AG09319 (cell line): ENCODE data around the gene CCDC69.
"Not testable (repeated sequence)": the region's sequence is repeated elsewhere in the genome, so short reads cannot be mapped to it uniquely, and the experiment has no call there.

Source experiments
- DNase-seq: peaks from one replicate; pipeline ENCODE4 v3.0.0-alpha.2; 2010; ENCODE audit warnings: low read depth; ENCODE audit errors: extremely low read depth
- TF ChIP-seq, protein P1 (sequence below): IDR thresholded peaks from 2 replicates; pipeline ENCODE4 v1.5.1; 2011; ENCODE audit warnings: low read depth, mild to moderate bottlenecking, inconsistent platforms, low read length, moderate library complexity

The CCDC69 gene

DNA sequence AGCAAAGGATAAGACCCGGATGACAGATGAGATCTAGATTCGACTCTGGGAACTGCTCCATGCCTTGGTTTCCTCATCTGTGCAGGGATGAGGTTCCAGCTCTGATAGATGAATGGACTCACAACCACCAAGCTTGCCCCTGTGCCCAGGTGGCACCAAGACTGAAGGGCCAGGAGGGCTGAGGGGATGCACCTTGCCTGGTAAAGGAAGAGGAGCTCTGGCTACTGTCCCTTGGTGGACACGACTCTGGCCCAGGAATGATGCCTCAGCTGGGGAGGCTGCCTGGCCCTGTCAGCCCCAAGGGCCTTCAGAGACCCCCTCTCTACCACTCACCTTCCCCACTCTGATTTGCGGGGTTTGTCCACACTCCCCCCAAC is 41.4 kb downstream of the CCDC69 start:
- DNase-seq, result no peak
- TF ChIP-seq, protein P1, sequence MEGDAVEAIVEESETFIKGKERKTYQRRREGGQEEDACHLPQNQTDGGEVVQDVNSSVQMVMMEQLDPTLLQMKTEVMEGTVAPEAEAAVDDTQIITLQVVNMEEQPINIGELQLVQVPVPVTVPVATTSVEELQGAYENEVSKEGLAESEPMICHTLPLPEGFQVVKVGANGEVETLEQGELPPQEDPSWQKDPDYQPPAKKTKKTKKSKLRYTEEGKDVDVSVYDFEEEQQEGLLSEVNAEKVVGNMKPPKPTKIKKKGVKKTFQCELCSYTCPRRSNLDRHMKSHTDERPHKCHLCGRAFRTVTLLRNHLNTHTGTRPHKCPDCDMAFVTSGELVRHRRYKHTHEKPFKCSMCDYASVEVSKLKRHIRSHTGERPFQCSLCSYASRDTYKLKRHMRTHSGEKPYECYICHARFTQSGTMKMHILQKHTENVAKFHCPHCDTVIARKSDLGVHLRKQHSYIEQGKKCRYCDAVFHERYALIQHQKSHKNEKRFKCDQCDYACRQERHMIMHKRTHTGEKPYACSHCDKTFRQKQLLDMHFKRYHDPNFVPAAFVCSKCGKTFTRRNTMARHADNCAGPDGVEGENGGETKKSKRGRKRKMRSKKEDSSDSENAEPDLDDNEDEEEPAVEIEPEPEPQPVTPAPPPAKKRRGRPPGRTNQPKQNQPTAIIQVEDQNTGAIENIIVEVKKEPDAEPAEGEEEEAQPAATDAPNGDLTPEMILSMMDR, result no peak

DNA sequence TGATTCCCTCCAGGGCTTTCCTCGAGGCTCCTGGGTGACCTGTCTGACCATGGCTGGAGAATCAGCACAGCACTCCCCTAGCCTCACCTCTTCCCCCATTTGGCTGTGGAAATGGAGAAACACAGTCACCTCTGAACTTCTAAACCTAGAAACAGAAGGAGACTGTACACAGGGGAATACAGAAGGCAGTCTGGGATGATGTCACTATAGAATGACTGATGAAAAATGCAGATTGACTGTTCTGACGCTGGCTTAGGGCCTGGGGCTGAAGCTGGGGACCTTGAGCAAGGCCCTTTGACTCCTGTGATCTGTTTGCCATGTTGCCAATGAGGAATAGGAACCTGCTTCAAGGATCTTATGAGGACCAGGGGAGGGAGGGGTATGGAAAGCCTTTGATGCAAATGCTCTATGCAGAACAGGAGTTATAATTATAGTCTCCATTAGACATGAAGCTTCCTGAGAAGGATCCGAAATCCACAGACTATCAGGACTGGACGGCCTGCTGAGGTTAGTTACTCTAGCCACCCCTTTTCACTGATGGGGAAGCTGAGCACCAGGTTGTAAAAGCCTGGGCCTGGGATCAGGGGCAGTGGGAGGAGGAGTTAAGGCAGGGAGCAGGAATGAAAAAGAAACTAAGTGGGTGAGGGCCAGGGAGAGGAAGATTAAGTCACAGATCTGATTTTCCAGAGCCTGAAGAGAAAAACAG is 41.9 kb downstream of the CCDC69 start:
- DNase-seq, result no peak
- TF ChIP-seq, protein P1, result no peak

DNA sequence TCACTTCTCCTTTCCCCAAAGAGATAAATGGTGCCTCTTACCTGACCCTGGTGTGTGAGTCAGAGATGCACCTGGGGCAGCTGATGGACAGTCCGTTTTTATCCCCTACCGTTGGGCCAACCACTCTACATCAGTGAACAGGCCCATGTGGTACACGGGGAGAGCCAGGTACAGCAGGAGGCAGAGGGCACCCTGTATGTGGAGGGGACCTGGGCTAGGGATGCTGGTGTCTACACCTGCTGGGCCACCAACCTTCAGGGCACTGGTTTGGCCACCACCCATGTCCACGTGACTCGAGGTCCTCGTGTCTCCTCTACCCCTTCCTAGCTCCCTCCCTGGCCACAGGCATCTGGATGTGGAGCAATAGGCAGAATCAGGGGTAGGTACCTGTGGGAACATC is 43.6 kb downstream of the CCDC69 start:
- DNase-seq, result no peak

DNA sequence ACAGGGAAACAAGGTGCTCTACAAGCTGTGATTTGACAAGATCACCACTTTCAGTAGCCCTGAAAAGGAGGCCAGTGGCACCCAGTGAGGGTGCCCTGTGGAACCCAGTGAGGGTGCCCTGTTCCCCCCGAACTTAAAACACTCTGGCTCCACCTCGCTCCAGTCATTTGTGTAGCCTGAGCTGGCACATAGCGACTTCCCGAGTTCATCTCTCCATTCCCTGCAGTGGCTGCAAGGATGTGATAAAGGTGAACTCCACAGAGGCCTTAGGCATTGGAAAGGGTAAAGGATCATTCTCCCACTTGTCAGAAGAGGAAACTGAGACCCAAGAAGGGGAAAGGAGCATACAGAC is 44.4 kb downstream of the CCDC69 start:
- no peak for DNase-seq
- TF ChIP-seq, protein P1, result no peak

More for the DNA sequence above, 43.6 kb downstream of the CCDC69 start:
- TF ChIP-seq, protein P1, result no peak

DNA sequence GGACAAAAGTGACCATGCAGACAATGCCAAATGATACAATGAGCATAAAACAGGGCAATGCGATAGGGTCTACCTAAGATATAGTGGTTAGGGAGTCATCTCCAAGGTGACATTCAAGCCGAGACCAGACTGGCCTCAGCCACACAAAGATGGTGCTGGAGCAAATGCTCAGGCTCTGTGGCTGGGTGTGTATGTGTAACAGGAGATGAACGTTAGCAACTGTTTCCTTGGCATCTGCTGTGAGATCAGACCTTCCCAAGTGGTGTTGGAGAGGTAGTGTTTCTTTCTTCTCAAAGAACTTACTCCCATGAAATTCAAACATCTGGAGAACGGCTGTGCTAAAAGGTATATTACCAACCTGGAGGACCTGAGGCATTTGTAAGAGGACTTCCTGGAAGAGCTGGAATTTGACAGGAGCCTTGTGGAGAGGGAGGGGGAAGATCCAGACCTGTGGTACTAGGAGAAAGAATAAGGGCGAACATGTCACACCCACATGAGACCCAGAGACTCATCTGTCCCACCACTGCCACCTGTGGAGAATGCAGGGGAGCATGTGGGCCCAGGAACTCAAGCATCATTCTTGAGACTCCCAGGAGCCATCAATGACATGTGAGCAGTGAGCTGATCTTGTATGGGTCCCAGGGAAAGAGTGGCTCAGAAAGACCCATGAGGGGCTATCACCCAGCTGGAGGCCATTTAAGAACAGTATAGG is 45.0 kb downstream of the CCDC69 start:
- DNase-seq, result no peak
- TF ChIP-seq, protein P1, result no peak

DNA sequence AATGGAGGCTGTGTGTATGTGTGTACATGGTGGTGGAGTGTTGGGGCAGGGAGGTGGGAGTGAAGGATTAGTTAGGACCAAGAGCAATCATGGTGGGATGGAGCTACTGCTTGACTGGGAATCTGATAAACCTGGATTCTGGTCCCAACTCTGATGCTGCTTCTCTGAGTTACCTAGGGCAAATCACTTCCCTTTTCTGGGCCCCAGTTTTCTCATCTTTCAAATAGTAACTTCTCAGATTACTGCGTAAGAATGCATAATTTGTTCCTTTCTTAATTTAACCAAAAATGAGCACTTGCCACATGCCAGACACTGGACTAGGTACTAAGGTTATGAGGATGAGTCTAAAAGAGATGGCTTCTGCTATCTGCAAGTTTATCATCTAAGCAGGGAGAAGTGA is 45.5 kb downstream of the CCDC69 start:
- TF ChIP-seq, protein P1, result no peak
- no peak for DNase-seq

DNA sequence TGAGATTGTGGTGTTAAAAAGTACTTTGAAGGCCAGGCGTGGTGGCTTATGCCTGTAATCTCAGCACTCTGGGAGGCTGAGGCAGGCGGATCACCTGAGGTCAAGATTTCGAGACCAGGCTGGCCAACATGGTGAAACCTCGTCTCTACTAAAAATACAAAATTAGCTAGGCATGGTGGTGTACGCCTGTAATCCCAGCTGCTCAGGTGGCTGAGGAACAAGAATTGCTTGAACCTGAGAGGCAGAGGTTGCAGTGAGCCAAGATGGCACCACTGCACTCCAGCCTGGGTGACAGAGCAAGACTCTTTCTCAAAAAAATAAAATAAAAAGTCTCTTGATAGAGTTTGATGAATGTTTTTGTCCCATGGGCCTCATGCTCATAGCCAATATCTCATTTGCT is 47.6 kb downstream of the CCDC69 start:
- not testable (repeated sequence) for DNase-seq
